AG10803 (cell line): Measurements from ENCODE around the gene TAS2R42.
A peak's percentile ranks its signal among the peaks of the same experiment; 100 is the strongest.

ENCODE experiments used
- DNase-seq: peaks from one replicate; pipeline ENCODE4 v3.0.0; 2010; ENCODE audit warnings: low read depth
- H3K4me3 ChIP-seq: 2 replicates; pipeline ENCODE4 v1.5.1; 2011; ENCODE audit warnings: mild to moderate bottlenecking, low read length, control low read depth
- TF ChIP-seq, protein P1 (sequence below): conservative IDR thresholded peaks from 2 replicates; pipeline ENCODE4 v1.5.1; 2011; ENCODE audit warnings: mild to moderate bottlenecking, low read length, control low read depth, inconsistent platforms

TAS2R42 gene, protein sequence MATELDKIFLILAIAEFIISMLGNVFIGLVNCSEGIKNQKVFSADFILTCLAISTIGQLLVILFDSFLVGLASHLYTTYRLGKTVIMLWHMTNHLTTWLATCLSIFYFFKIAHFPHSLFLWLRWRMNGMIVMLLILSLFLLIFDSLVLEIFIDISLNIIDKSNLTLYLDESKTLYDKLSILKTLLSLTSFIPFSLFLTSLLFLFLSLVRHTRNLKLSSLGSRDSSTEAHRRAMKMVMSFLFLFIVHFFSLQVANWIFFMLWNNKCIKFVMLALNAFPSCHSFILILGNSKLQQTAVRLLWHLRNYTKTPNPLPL

DNA sequence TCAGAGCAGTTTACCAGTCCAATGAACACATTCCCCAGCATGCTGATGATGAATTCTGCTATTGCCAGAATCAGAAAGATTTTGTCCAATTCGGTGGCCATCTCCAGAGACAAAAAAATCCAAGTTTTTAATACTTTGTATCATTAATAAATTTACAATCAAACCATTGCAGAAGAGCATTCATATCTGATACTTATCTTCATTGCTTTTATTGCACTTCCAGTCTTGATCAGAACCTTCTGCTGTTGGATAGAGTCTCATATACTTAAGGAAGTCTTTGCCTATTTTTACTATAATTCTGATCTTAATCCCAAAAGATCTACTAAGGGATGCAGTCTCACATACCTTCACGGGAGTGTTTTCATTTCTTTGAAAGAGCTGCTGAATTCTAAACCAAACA is at the start of gene TAS2R42:
Gene TAS2R42 (minus strand): TSS at position 101 of the 400 bp plus-strand sequence. CDS start 0 bp downstream, at position 101.
- no peak within 1 kb of the TSS for H3K4me3 ChIP-seq
- no peak for DNase-seq
- TF ChIP-seq, protein P1, sequence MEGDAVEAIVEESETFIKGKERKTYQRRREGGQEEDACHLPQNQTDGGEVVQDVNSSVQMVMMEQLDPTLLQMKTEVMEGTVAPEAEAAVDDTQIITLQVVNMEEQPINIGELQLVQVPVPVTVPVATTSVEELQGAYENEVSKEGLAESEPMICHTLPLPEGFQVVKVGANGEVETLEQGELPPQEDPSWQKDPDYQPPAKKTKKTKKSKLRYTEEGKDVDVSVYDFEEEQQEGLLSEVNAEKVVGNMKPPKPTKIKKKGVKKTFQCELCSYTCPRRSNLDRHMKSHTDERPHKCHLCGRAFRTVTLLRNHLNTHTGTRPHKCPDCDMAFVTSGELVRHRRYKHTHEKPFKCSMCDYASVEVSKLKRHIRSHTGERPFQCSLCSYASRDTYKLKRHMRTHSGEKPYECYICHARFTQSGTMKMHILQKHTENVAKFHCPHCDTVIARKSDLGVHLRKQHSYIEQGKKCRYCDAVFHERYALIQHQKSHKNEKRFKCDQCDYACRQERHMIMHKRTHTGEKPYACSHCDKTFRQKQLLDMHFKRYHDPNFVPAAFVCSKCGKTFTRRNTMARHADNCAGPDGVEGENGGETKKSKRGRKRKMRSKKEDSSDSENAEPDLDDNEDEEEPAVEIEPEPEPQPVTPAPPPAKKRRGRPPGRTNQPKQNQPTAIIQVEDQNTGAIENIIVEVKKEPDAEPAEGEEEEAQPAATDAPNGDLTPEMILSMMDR: no peak

DNA sequence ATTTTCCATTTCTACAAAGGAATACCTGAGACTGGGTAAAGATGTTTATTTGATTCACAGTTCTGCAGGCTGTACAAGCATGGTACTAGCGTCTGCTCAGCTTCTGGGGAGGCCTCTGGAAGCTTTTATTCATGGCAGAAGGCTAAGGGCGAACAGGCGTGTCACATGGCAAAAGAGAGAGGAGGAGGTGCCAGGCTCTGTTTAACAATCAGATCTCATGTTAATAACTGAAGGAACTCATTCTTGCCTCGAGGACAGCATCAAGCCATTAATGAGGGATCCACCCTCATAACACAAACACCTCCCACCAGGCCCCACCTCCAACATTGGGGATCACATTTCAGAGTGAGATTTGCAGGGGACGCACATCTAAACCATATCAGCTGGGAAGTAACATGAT is 46.8 kb upstream of the TAS2R42 start:
- TF ChIP-seq, protein P1: no peak
- no peak overlapping the region for H3K4me3 ChIP-seq
- no peak for DNase-seq

DNA sequence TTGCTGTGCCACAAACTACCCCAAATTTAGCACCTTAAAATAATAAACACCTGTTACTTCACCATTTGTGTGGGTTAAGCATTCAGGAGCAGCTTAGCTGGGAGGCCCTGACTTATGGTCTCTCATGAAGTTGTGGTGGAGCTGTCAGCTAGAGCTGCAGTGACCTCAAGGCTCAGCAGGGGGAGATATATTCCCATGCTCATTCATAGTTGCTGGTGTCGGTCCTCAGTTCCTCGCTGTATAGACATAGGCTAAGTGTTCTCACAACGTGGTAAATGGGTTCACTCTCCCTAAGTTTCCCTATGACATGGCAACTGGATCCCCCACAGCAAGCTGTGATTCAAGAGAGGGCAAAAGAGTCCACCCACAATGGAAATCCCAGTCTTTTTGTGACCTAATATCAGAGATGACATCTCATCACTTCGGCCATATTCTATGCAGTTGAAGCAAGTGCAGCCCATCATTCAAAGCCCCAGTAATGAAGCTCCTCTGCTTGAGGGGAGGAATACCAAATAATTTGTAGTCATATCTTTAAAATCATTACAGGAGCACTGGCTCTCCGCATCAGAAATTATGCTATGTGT is 41.7 kb upstream of the TAS2R42 start:
- DNase-seq: peak; percentile 31
- no peak overlapping the region for H3K4me3 ChIP-seq
- TF ChIP-seq, protein P1: peak; percentile 65

DNA sequence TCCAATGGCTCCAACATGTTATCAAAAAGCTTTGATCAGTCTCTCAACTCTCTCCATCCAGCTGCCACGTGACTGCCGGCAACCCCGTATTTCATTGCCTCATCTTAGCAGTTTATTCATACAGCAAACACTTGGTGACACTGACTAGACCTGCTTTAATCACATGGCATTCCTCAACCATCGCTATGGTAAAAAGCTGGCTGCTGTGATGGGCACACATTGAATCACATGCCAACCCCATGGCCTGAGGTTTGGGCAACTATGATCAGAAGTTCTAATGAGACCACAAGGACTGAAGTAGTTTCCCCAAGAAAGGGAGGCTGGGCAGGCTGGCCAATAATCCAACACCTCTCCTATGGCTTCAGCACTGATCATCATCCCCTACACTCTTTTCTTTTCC is 40.6 kb upstream of the TAS2R42 start:
- TF ChIP-seq, protein P1: no peak
- no peak overlapping the region for H3K4me3 ChIP-seq
- DNase-seq: peak; percentile 1

DNA sequence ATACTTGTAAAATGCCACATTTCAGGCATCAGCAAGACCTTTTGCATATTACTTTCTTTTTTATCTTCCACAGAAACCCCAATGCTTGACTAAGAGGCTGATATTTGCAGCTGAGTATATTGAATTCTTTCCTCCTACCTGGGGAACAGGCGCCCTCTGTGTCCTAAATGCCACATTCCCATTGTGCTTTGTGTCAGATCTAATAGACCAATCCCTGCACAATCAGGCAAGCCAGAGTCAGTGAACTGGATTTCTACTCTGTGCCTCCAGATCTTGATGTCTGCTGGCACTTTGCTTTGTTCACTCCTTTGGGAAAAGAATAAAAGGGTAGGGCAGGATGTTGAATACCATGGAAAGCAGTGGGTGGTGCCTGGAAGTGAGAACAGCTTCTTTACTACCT is 22.4 kb upstream of the TAS2R42 start:
- no peak overlapping the region for H3K4me3 ChIP-seq
- no peak for DNase-seq
- TF ChIP-seq, protein P1: no peak

DNA sequence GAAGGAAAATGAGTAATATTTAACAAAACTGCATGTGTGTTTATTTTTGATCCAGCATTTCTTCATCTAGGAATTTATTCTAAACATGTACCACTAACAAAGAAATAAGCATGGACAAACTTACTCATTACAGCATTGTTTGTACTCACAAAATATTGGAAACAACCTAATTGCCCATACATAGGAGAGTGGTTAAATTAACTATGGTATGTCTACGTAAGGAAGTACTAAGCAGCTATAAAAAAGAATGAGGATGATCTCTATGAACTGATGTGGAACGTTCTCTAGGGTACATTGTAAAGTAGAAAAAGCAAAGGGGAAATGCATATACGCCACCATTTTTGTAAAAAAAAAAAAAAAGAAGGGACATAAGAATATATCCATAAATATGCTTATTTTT is 17.4 kb upstream of the TAS2R42 start:
- H3K4me3 ChIP-seq: no peak overlapping the region
- DNase-seq: no peak
- TF ChIP-seq, protein P1: no peak

DNA sequence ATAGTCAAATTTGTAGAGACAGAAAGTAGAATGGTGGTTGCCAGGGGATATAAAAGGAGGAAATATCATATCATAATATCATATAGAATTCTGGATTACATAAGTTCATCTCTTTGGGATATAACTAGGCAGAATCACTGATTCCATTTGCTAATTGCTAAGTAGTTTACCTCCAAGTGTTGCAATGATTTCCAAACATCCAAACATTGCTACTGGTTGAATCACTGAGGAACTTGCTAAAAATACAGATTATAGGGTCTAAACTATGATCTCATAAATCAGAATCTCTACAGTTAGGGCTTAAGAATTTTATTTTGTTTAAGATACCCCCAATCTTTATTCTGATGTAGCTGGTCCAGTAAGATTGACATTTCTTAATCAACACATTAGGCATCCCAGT is 16.1 kb upstream of the TAS2R42 start:
- TF ChIP-seq, protein P1: no peak
- peak; percentile 32 for DNase-seq
- no peak overlapping the region for H3K4me3 ChIP-seq
